CD4-positive, alpha-beta T cell treated with Interferon gamma for 1 hour (primary cell): ENCODE results near the gene ACTR3.

ENCODE experiments used
- DNase-seq: peaks from one replicate; pipeline ENCODE4 v3.0.0-alpha.2; 2020

The ACTR3 gene

GRCh38 chr2:114007436-114007835 is 117.5 kb downstream of the ACTR3 start:
- no peak for DNase-seq

GRCh38 chr2:114008720-114009119 is 118.8 kb downstream of the ACTR3 start:
- no peak for DNase-seq

- DNase-seq: no peak
Measured at GRCh38 chr2:114009205-114009944, 119.5 kb downstream of the ACTR3 start.

GRCh38 chr2:114010001-114010400 is 120.1 kb downstream of the ACTR3 start:
- DNase-seq: no peak

- DNase-seq: no peak
Measured at GRCh38 chr2:114011713-114012112, 121.8 kb downstream of the ACTR3 start.
